WERI-Rb-1 (cell line): ENCODE data around the gene ATF7.

Source experiments
- DNase-seq: peaks from one replicate; pipeline ENCODE4 v3.0.0-alpha.2; 2020
- H3K27ac ChIP-seq: fragments of 250-450 bp; sonication (Bioruptor Pico); 2 replicates; pipeline ENCODE4 v1.5.1; 2020; ENCODE audit warnings: mild to moderate bottlenecking, moderate library complexity
- H3K27me3 ChIP-seq: fragments of 250-450 bp; sonication (Bioruptor Pico); 2 replicates; pipeline ENCODE4 v1.5.1; 2021; ENCODE audit warnings: mild to moderate bottlenecking, low read depth, moderate library complexity; ENCODE audit not compliant: insufficient read depth, severe bottlenecking
- H3K36me3 ChIP-seq: fragments of 250-450 bp; sonication (Bioruptor Pico); 2 replicates; pipeline ENCODE4 v1.5.1; 2020; ENCODE audit warnings: mild to moderate bottlenecking, moderate library complexity
- H3K4me3 ChIP-seq: 2 replicates; pipeline ENCODE4 v1.5.1; 2011; ENCODE audit warnings: low read depth, mild to moderate bottlenecking, control low read depth, low read length
- H3K9me3 ChIP-seq: fragments of 250-450 bp; sonication (Bioruptor Pico); 2 replicates; pipeline ENCODE4 v1.5.1; 2021; ENCODE audit warnings: mild to moderate bottlenecking, moderate library complexity; ENCODE audit not compliant: severe bottlenecking
- CTCF ChIP-seq: IDR thresholded peaks from 2 replicates; pipeline ENCODE4 v1.5.1; 2011; ENCODE audit warnings: low read depth, mild to moderate bottlenecking, control low read depth, inconsistent platforms, low read length

ATF7 gene

GRCh38 chr12:53492830-53493609 is 133.2 kb downstream of the ATF7 start:
- H3K9me3 ChIP-seq = no peaks in the 10 kb centered on the region
- no peaks in the 10 kb centered on the region for H3K27me3 ChIP-seq
- peak; percentile 97 for DNase-seq
- peak overlapping the region; percentile 91 for H3K27ac ChIP-seq
- H3K36me3 ChIP-seq = peaks cover 2% of the 10 kb centered on the region
- no peak for TF ChIP-seq CTCF
- H3K4me3 ChIP-seq = peak overlapping the region; percentile 56

GRCh38 chr12:53492188-53492587 is 134.0 kb downstream of the ATF7 start:
- Histone ChIP-seq H3K4me3 (peak overlapping the region; percentile 56), H3K27me3 (no peaks in the 10 kb centered on the region), H3K27ac (peak overlapping the region; percentile 91), H3K36me3 (peaks cover 7% of the 10 kb centered on the region), H3K9me3 (no peaks in the 10 kb centered on the region)
- DNase-seq = peak; percentile 67
- no peak for TF ChIP-seq CTCF

- Histone ChIP-seq H3K27ac (no peak overlapping the region), H3K27me3 (no peaks in the 10 kb centered on the region), H3K4me3 (no peak overlapping the region), H3K36me3 (peaks cover 31% of the 10 kb centered on the region), H3K9me3 (no peaks in the 10 kb centered on the region)
- DNase-seq = no peak
- no peak for TF ChIP-seq CTCF
These were observed 136.8 kb downstream of the ATF7 start for GRCh38 chr12:53489242-53489864.

- Histone ChIP-seq H3K27ac (no peak overlapping the region), H3K9me3 (no peaks in the 10 kb centered on the region), H3K27me3 (no peaks in the 10 kb centered on the region), H3K4me3 (no peak overlapping the region), H3K36me3 (peaks cover 55% of the 10 kb centered on the region)
- no peak for TF ChIP-seq CTCF
- no peak for DNase-seq
These were observed 139.3 kb downstream of the ATF7 start for GRCh38 chr12:53486736-53487487.

GRCh38 chr12:53485955-53486735 is 140.0 kb downstream of the ATF7 start:
- no peak for DNase-seq
- Histone ChIP-seq H3K36me3 (peaks cover 63% of the 10 kb centered on the region), H3K4me3 (no peak overlapping the region), H3K9me3 (no peaks in the 10 kb centered on the region), H3K27me3 (no peaks in the 10 kb centered on the region), H3K27ac (no peak overlapping the region)
- TF ChIP-seq CTCF = no peak
